Cardiac muscle cell (in vitro differentiated cells and primary cell): ENCODE results near the gene CCDC174. TPM values are rescaled to one million over a fixed set of nuclear protein-coding genes. Genes with fewer than 3 reads are reported as not detected.

Experiments used
- DNase-seq, 2 donors: peaks; one replicate each; pipeline versions ENCODE4 v3.0.0 to v3.0.0-alpha.2; 2010 to 2017; ENCODE audit warnings: low read depth in 1 of 2, low spot score in 1 of 2
- H3K27ac ChIP-seq: fragments of 200-600 bp; sonication (generic); 2 replicates; pipeline ENCODE4 v1.5.1; 2016
- H3K27me3 ChIP-seq: fragments of 200-600 bp; sonication (generic); 2 replicates; pipeline ENCODE4 v1.6.0; 2016; ENCODE audit warnings: control low read depth
- H3K36me3 ChIP-seq: fragments of 200-600 bp; sonication (generic); 2 replicates; pipeline ENCODE4 v1.5.1; 2016; ENCODE audit warnings: control low read depth
- H3K4me1 ChIP-seq: fragments of 200-600 bp; sonication (generic); 2 replicates; pipeline ENCODE4 v1.8.1; 2017; ENCODE audit warnings: low read depth, mild to moderate bottlenecking, mixed run types
- H3K4me3 ChIP-seq: fragments of 200-600 bp; sonication (generic); 2 replicates; pipeline ENCODE4 v1.5.1; 2016; ENCODE audit warnings: mild to moderate bottlenecking
- H3K9me3 ChIP-seq: fragments of 200-600 bp; sonication (generic); 2 replicates; pipeline ENCODE4 v1.5.1; 2017; ENCODE audit warnings: low read depth, mild to moderate bottlenecking, control low read depth
- polyA plus RNA-seq: library from polyadenylated mRNA; unstranded; fragments of >200 nt; fragmentation: Nextera tagmentation; extraction: Ambion mirVana; gene quantifications from 2 replicates; pipeline ENCODE4 v1.2.1, GENCODE V29; 2016
- total RNA-seq: library from RNA; depleted of rRNA; stranded (reverse); fragments of >200 nt; gene quantifications from 2 replicates; pipeline ENCODE4 v1.2.3, GENCODE V29; 2016
- TF ChIP-seq, protein P1 (sequence below): IDR thresholded peaks from 2 replicates; pipeline ENCODE4 v1.5.1; 2012; ENCODE audit warnings: low read depth, mild to moderate bottlenecking, low read length

CCDC174 gene
- total and polyA plus RNA-seq, 2 experiments from 2014 or later = 18.6 to 19.2 TPM

GRCh38 chr3:14627815-14628214, 23.7 kb upstream of the CCDC174 start:
- Histone ChIP-seq H3K27me3 (no peaks in the 10 kb centered on the region), H3K36me3 (no peaks in the 10 kb centered on the region), H3K27ac (no peak overlapping the region), H3K4me1 (no peaks in the 10 kb centered on the region), H3K4me3 (no peak overlapping the region), H3K9me3 (no peaks in the 10 kb centered on the region)
- TF ChIP-seq, protein P1, sequence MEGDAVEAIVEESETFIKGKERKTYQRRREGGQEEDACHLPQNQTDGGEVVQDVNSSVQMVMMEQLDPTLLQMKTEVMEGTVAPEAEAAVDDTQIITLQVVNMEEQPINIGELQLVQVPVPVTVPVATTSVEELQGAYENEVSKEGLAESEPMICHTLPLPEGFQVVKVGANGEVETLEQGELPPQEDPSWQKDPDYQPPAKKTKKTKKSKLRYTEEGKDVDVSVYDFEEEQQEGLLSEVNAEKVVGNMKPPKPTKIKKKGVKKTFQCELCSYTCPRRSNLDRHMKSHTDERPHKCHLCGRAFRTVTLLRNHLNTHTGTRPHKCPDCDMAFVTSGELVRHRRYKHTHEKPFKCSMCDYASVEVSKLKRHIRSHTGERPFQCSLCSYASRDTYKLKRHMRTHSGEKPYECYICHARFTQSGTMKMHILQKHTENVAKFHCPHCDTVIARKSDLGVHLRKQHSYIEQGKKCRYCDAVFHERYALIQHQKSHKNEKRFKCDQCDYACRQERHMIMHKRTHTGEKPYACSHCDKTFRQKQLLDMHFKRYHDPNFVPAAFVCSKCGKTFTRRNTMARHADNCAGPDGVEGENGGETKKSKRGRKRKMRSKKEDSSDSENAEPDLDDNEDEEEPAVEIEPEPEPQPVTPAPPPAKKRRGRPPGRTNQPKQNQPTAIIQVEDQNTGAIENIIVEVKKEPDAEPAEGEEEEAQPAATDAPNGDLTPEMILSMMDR = no peak
- no peak for DNase-seq

DNA sequence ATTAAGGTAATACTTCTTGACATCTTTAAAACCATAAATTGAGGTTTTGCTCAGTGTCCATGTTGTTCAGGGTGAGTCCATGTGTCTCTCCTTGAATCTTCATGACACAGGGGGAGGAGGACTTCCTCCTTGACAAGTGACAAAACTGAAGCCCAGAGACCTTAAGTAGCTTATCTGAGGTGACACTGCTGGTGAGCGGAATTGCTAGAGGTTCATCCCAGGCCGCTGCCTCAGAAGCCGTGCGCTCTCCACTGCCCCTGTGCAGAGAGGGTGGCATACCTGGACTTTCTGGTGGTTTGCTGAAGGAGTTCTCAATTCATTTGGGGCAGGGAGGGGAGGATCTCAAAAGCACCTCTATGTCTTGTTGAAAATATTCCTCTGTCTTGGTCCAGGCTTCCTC, 23.2 kb upstream of the CCDC174 start:
- Histone ChIP-seq H3K27ac (no peak overlapping the region), H3K36me3 (no peaks in the 10 kb centered on the region), H3K9me3 (no peaks in the 10 kb centered on the region), H3K4me1 (no peaks in the 10 kb centered on the region), H3K27me3 (no peaks in the 10 kb centered on the region), H3K4me3 (no peak overlapping the region)
- TF ChIP-seq, protein P1 = no peak
- DNase-seq = no peak

- no peak for DNase-seq
- no peaks in the 10 kb centered on the region for H3K27me3 ChIP-seq
These were observed 21.0 kb upstream of the CCDC174 start for GRCh38 chr3:14630404-14631100.

DNA sequence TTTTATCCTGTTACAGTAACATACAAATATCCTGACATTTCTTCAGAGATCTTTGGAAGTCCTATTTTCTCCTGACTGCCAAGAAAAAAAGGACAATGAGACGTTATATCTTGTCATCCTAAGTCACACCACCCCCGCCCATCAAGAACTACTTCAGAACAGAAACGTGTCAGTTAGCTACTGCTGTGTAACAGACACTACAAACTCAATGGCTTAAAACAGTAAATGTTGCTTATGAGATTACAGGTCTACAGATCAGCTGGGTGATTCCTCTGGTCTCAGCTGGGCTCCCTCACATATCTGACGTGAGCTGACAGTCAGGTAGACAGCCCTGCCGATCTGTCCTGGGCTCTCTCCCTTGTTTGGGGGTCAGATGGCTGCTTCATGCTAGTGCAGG, 20.5 kb upstream of the CCDC174 start:
- Histone ChIP-seq H3K27me3 (peaks cover 2% of the 10 kb centered on the region), H3K4me1 (no peaks in the 10 kb centered on the region), H3K36me3 (no peaks in the 10 kb centered on the region), H3K27ac (no peak overlapping the region), H3K4me3 (no peak overlapping the region), H3K9me3 (no peaks in the 10 kb centered on the region)
- TF ChIP-seq, protein P1 = no peak
- DNase-seq = no peak

More at GRCh38 chr3:14630404-14631100, 21.0 kb upstream of the CCDC174 start:
- H3K9me3 ChIP-seq = no peaks in the 10 kb centered on the region
- no peak overlapping the region for H3K27ac ChIP-seq
- H3K36me3 ChIP-seq = no peaks in the 10 kb centered on the region
- H3K4me3 ChIP-seq = no peak overlapping the region
- TF ChIP-seq, protein P1 = no peak
- H3K4me1 ChIP-seq = no peaks in the 10 kb centered on the region

DNA sequence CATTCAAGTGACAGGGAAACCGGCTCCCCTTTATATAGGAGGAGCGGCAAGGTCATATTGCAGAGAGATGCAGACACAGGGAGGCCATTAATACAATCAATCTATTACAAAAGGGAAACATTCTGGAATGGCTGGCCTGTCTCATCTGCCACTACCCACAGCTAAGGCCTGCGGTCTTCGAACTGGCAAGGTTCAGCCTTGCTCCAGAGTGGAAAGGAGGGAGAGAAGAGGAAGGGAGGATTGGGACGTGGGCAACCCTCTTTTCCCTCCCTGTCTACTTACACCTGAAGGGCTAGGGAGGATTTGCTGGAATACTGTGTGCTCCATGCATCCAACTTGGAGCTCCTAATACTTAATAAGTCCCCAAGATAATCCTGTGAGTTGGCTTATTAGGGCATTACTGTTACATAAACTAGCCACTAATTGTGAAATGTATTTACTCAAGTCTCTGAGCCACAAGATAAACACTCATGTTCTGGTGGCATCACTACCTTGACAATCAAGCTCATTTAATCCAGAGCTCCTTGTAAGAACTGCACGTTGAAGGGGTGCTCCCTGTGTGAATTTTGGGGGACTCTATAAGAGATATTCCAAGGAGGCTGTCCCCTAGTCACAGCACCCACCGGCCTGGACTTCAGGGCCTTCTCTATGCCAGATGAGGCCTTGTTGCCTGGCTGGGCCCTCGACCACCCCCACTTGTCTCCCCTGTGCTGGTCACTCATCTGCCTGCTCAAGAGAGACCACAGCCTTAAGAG, 19.7 kb upstream of the CCDC174 start:
- Histone ChIP-seq H3K36me3 (no peaks in the 10 kb centered on the region), H3K9me3 (no peaks in the 10 kb centered on the region), H3K4me3 (no peak overlapping the region), H3K27ac (no peak overlapping the region), H3K4me1 (no peaks in the 10 kb centered on the region), H3K27me3 (peaks cover 9% of the 10 kb centered on the region)
- no peak for DNase-seq
- TF ChIP-seq, protein P1 = no peak
